Fibroblast of skin of back (primary cell): ENCODE measurements around the gene GPR15.

Source experiments
- DNase-seq: peaks from one replicate; pipeline ENCODE4 v3.0.0-alpha.2; 2013

The GPR15 gene

DNA sequence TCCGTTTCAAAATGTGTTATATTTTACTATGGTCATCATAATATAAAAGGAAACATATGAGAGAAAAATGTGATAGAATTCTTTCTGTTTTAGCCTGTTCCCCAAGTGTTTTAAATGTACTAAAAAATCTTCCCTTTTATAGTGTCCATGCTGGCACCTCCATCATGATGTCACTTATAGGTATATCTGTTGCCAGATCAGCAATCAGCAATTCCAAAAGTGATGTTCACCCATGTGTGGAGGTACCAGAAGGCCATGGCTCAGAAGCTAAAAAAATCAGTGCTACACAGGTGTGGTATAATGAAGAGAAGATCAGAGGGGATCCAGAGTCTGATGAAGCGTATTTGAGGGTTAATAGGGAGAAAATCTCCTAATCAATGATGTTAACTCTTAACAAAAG, 1.1 kb upstream of the GPR15 start:
- DNase-seq: no peak

DNA sequence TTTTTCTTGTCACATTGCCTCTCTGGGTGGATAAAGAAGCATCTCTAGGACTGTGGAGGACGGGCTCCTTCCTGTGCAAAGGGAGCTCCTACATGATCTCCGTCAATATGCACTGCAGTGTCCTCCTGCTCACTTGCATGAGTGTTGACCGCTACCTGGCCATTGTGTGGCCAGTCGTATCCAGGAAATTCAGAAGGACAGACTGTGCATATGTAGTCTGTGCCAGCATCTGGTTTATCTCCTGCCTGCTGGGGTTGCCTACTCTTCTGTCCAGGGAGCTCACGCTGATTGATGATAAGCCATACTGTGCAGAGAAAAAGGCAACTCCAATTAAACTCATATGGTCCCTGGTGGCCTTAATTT, 478 bp downstream of the GPR15 start:
- no peak for DNase-seq

DNA sequence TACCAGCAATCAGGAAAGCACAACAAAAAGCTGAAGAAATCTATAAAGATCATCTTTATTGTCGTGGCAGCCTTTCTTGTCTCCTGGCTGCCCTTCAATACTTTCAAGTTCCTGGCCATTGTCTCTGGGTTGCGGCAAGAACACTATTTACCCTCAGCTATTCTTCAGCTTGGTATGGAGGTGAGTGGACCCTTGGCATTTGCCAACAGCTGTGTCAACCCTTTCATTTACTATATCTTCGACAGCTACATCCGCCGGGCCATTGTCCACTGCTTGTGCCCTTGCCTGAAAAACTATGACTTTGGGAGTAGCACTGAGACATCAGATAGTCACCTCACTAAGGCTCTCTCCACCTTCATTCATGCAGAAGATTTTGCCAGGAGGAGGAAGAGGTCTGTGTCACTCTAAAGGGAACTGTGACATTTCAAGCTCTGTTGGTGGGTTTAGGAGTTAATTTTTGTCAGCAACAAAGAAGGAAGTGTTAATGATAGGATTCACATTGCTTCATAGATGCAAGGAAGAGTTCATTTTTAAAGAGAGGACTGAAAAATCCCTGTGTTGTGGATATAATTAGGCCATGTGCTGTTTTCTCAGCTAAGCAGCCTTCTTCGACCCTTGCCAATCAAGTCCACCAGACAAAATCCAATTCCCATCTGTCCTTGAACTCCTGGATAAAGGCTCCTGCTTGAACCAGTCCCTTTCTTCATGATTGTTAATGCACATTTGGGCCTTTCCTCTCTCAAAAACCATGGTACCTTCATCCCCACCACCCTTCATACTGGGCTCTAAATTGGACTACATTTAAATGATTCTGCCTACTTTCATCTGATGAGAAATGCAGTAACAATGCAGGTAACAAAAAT, 1.2 kb downstream of the GPR15 start:
- no peak for DNase-seq

DNA sequence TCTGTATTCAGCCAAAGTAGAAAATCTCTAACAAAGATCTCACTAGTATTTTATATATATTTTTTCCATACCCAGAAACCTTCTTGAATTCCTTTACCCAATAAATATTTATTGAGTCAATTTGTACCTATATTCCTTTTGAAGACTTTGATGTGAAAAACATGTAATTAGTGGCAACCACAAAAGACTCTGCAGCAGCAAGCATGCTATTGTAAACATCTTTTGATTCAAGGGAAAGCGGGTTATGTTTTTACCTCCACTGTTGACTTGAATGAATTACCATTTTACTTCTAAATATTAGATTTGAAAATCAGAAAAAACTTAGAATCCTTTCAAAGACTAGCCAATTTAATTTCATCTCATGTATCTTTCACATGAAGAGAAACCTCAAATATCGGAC, 2.4 kb downstream of the GPR15 start:
- no peak for DNase-seq

DNA sequence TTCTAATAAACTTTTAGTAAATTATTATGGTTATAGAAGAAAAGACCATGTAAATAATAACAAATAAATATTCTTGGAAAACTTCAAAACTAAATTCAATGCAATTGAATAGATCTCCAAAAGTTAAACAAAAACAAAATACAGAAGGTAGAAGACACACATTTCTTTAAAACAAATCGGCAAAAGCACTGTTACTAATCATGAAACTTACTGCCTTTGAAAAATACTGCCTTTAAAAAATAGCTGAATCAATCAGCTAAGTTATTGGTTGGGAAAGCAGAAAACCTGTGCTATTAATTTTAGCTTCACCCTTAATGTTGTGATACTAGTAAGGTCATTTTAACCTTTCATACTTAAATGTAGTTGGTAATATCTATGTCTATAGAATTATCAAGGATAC, 3.0 kb downstream of the GPR15 start:
- no peak for DNase-seq

DNA sequence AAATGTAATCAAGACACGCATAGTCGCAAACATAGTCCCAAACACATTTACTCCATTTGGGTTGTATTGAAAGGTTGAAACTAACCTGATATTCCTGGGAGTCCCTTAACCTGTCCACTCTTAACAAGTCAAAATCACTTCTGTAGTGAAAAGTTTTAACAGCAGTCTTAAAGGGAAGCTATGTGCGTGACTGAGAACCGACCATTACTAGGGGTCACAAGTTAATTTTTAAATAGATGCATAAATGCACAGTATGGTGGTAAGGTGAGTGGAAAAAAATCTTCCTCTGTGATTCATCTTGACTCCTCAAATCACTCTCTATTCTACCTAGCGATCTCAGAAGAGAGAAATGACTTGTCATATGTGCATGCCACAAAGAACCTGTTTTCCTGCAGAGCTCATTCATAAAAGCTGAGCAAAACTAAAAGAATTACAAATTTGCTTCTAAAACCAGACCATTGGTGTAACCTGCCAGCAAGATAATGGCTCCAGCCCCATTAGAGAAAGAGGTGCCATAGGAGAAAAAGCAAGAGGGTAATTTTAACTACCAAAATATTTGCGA, 4.8 kb downstream of the GPR15 start:
- DNase-seq: no peak

DNA sequence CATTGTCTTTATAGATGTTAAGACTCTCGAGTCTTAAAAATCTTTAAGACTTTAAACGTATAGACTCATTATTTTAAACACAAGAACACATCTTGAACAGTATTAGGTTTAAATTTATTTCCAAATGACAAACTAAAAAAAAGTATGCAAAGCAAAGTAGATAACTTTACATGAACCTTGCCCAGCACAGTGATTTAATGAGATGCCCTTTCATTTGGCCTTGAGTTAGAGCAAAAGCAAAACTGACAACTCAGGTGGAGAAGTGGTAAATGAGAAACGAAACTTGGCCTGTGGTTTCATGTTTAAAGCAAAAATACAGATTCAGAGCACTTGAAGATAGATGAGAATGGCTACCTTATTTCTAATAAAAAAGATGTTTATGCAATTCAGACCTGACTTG, 8.6 kb downstream of the GPR15 start:
- DNase-seq: no peak

DNA sequence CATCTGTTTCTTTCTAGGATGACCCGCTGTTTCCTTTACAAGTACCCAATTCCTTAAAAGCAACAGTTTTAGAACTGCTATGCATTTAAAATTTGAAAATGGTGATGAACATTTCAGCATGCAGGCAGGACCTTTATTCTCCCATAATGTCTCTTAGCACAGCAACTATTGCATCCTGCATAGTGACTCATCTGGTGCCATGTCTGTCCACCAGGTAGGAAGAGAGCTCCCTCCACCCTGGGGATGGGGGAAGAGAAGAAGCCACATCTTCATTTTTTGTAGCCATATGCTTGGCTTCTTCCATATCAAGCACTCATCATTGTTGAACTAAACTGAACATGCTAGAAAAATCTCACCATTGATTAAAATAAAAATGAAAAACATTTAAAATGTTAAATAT, 9.9 kb downstream of the GPR15 start:
- no peak for DNase-seq

DNA sequence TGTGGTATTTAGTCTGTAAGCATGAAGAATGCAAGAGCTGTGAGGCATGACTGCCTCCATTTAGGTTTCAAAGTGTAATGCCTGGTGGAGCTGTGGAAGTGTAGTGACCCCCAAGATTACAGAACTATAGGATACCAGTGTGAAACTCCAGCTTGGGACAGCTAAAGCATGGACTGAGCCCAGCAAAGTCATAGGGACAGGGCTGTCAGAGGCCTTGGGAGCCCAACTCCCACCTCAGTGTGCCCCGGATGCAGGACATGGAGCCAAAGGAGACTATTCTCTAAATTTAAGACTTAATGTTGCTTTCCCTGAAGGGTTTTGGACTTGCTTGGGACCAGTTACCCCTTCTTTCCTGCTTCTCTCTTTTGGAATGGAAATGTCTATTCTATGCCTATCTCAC, 10.8 kb downstream of the GPR15 start:
- no peak for DNase-seq

DNA sequence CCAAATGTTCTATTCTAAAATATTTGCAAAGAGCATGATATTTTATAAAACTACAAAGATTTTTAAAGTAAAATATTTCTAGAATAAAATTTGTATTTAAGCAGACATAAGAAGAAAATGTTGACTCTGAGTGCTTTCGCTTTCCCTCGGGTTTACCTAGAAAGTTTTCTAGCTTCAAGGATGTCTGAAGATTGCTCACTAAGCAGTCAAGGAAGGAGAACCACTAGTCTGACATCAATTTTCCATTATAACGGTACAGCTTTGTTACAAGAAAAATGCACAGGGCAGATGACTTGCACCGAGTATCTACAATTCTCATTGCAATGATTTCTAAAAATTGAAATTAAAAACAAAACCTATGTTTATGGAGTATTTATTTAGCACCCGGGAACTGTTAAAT, 14.2 kb downstream of the GPR15 start:
- no peak for DNase-seq

DNA sequence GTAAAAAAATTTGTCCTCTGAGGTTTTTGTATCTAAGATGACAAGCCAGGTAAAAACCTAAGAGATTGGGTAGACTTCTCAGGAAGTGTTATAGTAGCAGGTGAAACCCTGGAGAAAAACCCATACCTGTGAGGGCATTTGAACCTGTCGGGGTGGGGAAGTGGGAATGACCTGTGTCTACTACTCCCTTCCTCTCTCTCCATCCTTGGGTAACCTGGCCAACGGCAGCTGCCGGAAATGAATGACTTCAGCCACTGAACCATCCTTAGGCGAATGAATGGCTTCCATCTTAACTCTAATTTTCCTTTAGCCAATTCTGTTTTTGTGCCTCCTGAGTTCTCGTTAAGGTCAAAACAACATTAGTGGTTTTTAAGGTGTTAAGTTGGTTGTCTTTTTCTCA, 16.8 kb downstream of the GPR15 start:
- no peak for DNase-seq

DNA sequence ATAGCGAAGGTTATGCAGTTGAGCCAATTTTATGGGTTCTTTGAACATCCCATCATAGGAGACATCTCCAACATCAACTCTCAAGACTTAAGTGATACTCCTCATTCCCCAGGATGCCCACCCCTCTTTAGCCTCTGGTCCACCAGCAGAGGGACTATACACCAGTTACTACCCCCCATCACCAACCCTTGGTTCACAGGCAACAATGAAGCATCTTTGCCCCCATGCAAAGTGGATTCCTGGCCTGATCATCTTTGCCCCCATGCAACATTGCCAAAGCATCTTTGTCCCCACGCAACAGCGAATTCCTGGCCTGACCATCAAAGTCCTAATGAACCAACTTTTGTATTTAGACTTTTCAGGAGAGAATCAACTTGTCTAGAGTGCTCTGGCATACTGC, 19.1 kb downstream of the GPR15 start:
- no peak for DNase-seq

DNA sequence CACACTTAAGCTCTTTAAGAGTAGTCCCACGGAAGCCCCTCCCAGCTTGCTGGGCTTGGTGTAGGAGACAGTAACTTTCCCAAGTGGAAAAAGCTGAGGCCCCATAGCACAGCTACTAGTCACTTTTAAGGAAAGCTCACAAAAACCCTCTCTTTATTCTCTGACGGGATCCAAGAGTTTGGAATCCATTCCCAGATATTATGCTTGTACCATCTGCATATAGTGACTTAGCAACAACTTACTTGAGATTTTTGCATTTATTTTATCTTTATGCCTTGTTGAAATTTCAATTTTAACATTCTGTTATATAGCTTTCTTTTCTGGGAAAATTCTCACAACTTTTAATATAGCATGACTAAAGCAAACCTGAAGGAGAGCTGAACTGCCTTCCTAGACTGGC, 19.5 kb downstream of the GPR15 start:
- no peak for DNase-seq

DNA sequence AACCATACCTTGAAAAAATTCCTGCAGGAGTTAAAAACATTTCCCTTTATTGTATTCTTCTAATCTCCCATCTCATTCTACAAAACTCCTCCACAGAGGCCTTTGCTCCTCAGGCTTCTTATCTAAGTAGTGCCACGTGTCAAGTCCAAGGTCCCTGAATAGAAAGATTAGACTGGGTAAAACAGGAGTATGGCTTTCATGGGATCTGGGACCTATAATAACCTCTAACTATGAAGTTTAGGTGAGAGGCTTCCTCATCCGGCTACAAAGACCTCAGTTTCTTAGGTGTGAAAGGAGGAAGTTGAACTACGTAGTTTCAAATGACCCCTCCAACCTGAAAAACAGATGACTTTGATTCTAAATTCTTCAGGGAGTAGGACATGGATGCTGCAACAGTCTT, 20.0 kb downstream of the GPR15 start:
- DNase-seq: no peak

DNA sequence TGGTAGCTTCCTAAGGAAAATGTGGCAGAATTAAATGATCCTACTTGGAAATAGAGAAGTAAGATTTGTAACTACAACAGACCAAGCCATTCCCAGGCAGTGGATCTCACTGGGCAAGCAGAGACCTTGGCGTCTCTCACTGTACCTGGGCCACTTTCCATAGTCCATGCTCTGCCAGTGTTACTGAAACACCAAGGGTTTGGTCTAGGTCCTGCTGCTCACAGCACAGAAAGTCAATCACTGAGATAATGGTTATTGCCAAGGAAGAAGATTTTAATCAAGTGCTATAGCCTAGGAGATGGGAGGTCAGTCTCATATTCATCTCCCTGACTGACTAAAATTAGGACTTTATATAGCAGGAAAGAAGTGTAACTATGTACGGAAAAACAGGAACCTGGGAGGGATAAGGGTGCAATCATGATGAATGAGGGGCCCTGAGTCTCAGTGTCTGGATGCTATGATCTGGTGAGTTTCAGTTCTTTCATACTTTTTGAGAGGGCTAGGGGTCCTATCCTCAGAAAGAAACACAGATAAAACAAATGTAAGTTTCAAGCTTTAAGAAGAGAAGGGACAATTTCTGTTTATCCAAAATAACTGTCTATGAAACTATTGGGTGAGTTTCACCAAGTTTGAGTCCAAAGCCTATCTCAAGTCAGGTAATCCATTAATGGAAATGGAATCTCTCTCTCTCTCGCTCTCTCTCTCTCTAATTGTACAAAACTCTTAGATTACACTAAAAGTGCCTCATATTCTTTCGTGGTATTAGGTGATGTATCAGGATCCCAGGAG, 20.6 kb downstream of the GPR15 start:
- DNase-seq: no peak

DNA sequence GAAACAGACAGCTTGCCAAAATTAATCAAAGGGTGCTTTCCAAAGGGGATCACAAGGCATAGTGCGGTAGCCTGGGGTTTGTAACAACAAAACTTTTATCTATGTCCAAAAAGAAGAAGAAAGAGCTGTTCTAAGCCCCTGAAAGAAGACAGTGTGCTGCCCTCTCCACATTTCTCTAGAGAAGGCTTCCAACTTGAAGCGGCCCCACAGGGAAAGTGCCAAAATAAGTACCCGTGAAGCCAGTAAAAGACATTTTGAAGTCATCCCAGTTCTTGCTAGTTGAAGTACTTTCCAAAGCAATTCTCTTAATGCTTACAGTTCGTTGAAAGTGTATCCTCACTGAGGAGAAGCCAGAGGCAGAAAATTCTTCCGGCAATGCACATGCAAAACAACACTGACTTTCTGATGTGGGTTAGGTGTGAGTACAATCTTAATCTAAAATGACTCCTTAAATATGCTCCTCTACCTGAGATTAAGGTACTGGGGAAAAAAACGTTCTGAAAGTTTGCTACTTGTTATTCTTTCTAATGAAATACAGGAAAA, 21.3 kb downstream of the GPR15 start:
- no peak for DNase-seq

DNA sequence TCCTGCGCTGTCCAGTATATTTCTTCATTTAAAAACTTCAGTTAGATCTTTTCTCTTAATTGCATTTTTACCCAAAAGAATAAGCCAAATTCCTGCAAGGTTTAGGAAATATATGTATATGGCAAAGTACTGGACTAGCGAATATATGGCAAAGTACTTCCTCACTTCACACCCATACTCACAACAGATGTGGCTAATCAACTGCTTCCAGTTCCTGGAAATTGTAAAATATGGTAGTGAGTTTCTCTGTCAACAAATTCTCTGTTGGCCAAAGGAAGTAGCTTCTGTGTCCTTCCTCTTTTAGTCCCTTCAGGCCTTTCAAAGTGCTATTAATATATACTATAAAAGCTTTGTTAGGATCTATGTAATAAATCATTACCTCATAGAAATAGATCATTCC, 22.0 kb downstream of the GPR15 start:
- DNase-seq: no peak

DNA sequence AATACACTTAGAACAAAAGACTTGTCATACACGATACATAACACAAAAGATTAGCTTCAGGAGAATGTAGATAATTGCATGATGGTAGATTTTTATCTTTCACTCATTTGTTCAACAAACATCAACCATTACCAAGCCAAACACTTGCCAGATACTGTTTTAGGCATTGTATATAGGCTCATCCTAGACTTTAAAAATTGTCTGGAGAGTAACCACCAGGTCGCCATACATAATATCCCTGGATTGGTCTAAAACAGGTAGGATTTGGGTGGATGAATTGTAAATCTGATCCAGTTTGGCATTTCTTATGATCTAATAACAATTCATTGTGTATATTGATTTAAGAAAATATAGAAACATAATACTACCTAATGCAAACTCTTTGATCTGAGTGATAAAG, 22.8 kb downstream of the GPR15 start:
- DNase-seq: no peak

DNA sequence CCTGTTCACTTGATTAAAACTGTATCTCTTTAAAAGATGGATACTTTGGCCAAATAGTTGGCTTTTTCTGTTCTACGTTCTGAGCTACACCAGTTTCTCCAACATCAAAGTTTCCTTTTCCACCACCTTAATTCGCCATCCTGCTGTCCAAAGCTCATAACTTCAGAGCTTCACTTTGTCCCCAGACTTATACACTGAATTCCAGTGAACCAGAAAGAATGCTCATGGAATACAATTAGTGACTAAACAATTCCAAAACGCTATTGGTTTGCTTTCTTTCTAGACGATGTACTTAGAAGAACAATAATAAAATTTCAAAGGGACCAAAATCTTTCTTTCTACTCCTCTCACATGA, 23.2 kb downstream of the GPR15 start:
- DNase-seq: no peak

DNA sequence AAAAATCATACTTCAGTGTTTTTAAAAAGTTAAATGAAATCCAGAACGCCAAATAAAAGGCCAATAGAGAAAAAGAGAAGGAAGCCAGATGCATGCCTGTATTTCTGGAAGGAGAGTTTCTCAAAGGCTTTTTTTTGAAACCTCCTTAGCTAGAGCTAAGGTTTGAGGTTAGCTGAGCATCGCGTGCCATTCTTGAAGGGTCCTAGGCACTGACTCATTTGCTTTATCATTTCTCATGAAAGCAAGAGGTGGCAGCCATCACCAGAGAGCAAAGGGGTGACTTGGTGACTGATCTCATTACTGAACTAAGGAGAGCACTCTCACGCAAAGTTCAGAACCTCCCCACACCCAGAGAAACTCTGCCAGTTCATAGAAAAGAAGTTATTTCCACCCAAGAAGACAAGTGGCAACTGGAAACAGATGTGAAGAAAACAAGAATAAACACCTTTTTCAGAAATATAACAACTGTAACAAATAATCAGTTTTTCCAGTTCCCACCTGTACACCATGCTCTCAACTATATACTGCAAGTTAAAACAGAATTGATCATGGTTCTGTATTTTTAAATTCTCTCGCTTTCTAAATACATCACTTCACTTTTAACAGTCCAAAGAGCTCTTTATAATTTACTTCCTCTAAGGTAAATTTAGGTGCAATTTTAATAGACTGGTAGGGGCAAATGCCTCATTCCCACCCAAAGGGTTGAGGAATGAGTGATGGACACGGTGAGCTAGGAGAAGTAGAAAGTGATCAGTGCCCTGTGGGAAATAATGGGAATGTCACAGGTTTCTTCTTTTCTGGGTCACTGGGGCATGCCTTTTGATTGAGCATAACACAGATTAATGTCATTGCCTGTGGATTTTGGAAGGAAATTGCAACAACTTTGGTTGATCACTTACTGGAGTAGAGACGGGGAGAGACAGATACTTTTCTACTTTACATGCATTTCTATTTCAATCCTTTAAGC, 24.7 kb downstream of the GPR15 start:
- DNase-seq: peak; percentile 19

DNA sequence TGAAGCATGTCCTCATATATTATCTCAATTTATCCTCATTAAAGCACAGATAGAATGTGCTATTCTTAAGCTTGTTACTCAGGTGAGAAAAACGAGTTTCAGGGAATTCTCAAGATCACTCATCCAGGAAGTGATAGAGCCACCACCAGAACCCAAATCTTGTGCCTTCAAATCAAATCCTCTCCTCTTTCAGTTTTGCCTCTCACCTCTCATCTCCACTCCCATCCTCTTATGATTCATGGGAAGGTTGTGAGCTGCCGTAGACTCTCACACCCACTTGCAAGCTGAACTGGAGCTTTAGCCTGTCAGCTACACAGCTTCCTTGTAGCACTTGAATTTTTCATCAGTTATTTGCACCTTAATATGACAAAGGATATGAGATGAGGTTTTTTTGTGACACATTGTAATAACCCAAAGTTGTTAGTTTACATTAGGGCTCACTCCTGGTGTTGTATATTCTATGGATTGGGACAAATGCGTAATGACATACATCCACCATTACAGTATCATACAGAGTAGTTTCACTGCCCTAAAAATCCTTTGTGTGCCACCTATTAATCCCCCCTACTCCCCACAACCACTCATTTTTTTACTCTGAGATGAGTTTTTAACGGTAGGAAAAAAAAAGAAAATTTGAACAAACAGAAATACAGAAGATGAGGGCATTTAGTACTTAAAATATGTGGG, 25.7 kb downstream of the GPR15 start:
- no peak for DNase-seq
